Transverse colon (tissue), 4 donors: ENCODE results near the gene MYCBP2.

Experiments used
- EP300 ChIP-seq: sonication (generic); formaldehyde crosslinking; IDR thresholded peaks from one replicate; pipeline ENCODE4 v1.6.1; 2017; ENCODE audit warnings: antibody characterized with exemption, low read depth
- POLR2A ChIP-seq: fragments of 450-650 bp; IDR thresholded peaks from one replicate; pipeline ENCODE4 v1.6.1; 2016; ENCODE audit warnings: antibody characterized with exemption, mild to moderate bottlenecking, moderate library complexity
- POLR2AphosphoS5 ChIP-seq, 3 donors: sonication (generic); formaldehyde crosslinking; IDR thresholded peaks; one replicate each; pipeline ENCODE4 v1.6.1; 2016; ENCODE audit warnings: antibody characterized with exemption in 3 of 3
- TF ChIP-seq, protein P1 (sequence below), 5 experiments: fragments of 200-600 bp in 3 of 5; fragments of 450-650 bp in 2 of 5; sonication (generic) in 3 of 5; IDR thresholded peaks; 1 replicate in 2 of 5; 2 replicates in 3 of 5; pipeline ENCODE4 v1.5.1; 2016 to 2017; ENCODE audit warnings: antibody characterized with exemption in 5 of 5, inconsistent platforms in 3 of 5, mild to moderate bottlenecking in 2 of 5, moderate library complexity in 1 of 5

DNA sequence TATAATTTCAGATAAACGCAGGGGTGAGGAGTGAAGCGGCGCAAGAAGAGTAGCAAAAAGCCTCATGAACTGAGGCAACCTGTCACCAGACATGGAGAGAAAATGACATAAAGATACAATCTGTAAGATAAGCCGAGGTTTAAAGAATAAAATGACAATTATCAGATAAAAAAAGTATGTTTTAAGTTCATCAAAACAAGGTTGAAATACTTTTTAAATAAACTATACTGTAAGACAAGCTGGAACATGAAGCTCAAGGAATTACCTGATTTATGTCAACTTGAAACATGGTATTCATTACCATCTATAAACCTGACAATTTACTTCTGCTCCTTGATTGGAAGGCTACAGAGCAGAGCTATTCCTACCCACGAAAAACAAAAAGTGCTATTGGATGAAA, 61.6 kb downstream of the MYCBP2 start:
- no peak for TF ChIP-seq EP300
- TF ChIP-seq, protein P1, sequence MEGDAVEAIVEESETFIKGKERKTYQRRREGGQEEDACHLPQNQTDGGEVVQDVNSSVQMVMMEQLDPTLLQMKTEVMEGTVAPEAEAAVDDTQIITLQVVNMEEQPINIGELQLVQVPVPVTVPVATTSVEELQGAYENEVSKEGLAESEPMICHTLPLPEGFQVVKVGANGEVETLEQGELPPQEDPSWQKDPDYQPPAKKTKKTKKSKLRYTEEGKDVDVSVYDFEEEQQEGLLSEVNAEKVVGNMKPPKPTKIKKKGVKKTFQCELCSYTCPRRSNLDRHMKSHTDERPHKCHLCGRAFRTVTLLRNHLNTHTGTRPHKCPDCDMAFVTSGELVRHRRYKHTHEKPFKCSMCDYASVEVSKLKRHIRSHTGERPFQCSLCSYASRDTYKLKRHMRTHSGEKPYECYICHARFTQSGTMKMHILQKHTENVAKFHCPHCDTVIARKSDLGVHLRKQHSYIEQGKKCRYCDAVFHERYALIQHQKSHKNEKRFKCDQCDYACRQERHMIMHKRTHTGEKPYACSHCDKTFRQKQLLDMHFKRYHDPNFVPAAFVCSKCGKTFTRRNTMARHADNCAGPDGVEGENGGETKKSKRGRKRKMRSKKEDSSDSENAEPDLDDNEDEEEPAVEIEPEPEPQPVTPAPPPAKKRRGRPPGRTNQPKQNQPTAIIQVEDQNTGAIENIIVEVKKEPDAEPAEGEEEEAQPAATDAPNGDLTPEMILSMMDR (IDR thresholded peaks at IDR 0.05) = no peak
- no peak for TF ChIP-seq POLR2AphosphoS5 (IDR thresholded peaks at IDR 0.05)
- TF ChIP-seq POLR2A = no peak
